ENCODE data around the gene CPO.

- TF ChIP-seq POLR2AphosphoS5 (IDR thresholded peaks at IDR 0.05) (no peak), POLR2A (IDR thresholded peaks at IDR 0.05) (no peak), CTCF (IDR thresholded peaks at IDR 0.05) (no peak)
These were observed 19.0 kb upstream of the CPO start for GRCh38 chr2:206920310-206920709.

Data from prostate gland (tissue), 2 donors.